ENCODE data around the gene RAPGEF2.

DNA sequence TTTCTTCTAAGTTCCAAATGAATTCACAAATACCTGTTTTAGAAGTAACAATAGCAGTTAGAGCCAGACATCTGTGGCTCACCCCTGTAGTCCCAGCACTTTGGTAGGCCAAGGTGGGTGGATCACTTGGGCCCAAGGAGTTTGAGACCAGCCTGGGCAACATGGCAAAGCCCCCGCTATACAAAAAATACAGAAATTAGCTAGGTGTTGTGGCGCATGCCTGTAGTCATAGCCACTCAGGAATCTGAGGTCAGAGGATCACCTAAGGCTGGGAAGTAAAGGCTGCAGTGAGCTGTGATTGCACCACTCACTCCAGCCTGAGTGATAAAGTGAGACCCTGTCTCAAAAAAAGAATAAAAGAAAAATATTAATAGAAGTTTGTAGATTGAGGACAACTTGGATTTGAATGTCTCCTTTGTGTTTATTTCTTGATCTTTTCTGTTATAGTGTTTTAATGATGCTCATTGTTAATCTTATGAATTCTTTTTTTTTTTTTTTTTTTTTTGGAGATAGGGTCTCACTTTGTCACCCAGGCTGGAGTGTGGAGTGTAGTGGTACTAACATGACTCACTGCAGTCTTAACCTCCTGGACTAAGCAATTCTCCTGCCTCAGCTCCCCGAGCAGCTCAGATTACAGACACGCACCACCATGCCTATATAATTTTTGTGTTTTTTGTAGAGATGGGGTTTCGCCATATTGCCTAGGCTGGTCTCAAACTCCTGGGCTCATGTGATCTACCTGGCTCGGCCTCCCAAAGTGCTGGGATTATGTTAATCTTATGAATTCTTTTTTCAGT lies 30.7 kb upstream of the RAPGEF2 start:
- TF ChIP-seq CTCF (IDR thresholded peaks at IDR 0.05; ENCODE audit: control extremely low read depth in 1 of 3, insufficient read depth in 1 of 3, low read depth in 1 of 3, low read length in 3 of 3) (no peak), POLR2AphosphoS5 (IDR thresholded peaks at IDR 0.05; ENCODE audit: low read depth, low read length) (no peak), EP300 (IDR thresholded peaks at IDR 0.05; ENCODE audit: borderline replicate concordance in 1 of 2, low read depth in 2 of 2, low read length in 2 of 2) (no peak), HDAC2 (IDR thresholded peaks at IDR 0.05; ENCODE audit: borderline replicate concordance in 1 of 2, low read depth in 2 of 2, low read length in 2 of 2) (no peak), JUN (IDR thresholded peaks at IDR 0.05; ENCODE audit: low read depth, low read length) (no peak), NRF1 (IDR thresholded peaks at IDR 0.05; ENCODE audit: low read depth, low read length) (no peak), EGR1 (IDR thresholded peaks at IDR 0.05; ENCODE audit: borderline replicate concordance, low read depth, low read length) (no peak), SIX5 (IDR thresholded peaks at IDR 0.05; ENCODE audit: low read depth, low read length) (no peak)
- TF ChIP-seq, protein P1, sequence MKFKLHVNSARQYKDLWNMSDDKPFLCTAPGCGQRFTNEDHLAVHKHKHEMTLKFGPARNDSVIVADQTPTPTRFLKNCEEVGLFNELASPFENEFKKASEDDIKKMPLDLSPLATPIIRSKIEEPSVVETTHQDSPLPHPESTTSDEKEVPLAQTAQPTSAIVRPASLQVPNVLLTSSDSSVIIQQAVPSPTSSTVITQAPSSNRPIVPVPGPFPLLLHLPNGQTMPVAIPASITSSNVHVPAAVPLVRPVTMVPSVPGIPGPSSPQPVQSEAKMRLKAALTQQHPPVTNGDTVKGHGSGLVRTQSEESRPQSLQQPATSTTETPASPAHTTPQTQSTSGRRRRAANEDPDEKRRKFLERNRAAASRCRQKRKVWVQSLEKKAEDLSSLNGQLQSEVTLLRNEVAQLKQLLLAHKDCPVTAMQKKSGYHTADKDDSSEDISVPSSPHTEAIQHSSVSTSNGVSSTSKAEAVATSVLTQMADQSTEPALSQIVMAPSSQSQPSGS (IDR thresholded peaks at IDR 0.05; ENCODE audit: low read length) = no peak

Data from H1 (cell line).